LNCAP (cell line): Measurements from ENCODE around the gene DDB1.

ENCODE experiments used
- TF ChIP-seq, protein P1 (sequence below): fragments of 450-650 bp; IDR thresholded peaks from 2 replicates; pipeline ENCODE4 v1.5.1; 2017; ENCODE audit warnings: mild to moderate bottlenecking

The DDB1 gene

DNA sequence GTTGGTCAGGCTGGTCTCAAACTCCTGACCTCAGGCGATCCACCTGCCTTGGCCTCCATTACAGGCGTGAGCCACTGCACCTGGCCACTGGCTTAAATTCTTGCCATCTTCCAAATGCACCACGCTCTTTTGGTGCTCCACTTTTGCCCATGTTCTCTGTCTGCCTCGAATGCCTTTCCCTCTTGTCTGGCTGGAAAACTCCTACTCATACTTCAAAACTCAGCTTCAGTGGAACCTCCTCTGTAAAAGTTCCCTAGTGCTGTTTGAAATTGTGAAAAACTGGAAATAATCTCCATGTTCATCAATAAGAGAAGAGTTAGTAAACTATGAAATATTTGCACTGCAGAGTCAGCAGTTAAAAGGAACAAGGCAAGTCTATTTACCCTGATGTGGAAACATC lies 49.3 kb downstream of the DDB1 start:
- TF ChIP-seq, protein P1, sequence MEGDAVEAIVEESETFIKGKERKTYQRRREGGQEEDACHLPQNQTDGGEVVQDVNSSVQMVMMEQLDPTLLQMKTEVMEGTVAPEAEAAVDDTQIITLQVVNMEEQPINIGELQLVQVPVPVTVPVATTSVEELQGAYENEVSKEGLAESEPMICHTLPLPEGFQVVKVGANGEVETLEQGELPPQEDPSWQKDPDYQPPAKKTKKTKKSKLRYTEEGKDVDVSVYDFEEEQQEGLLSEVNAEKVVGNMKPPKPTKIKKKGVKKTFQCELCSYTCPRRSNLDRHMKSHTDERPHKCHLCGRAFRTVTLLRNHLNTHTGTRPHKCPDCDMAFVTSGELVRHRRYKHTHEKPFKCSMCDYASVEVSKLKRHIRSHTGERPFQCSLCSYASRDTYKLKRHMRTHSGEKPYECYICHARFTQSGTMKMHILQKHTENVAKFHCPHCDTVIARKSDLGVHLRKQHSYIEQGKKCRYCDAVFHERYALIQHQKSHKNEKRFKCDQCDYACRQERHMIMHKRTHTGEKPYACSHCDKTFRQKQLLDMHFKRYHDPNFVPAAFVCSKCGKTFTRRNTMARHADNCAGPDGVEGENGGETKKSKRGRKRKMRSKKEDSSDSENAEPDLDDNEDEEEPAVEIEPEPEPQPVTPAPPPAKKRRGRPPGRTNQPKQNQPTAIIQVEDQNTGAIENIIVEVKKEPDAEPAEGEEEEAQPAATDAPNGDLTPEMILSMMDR, result no peak

DNA sequence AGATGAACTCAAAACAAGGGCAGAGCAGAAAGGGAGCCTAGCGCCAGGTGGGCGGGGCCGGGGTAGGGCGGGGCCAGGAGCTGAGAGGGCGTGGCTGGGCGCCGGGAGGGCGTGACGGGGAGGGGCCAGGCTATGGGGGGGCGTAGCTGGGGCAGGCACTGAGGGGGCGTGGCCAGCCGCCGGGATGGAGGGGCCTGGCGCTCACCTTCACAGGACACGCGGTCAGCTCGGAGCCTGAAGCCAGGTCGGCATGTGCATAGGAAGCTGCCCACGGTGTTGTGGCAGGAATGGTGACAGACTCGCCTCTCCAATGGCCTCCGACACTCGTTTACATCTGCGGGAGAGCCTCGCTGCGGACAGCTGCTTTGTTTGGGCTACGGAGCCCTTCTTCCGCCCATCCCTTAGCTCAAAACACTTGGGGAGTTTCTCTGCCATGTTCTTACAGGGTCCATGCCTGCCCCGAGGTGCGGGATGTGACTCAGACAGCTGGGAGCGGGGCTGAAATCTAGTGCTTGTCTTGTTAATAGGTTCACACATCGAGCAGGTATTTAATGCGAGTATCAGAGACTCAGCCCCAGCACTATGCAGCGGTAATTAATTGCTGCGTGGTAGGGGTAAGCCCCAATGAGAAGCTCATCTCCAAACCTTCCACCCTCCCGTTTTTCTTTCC lies 51.2 kb downstream of the DDB1 start:
- TF ChIP-seq, protein P1, result no peak

DNA sequence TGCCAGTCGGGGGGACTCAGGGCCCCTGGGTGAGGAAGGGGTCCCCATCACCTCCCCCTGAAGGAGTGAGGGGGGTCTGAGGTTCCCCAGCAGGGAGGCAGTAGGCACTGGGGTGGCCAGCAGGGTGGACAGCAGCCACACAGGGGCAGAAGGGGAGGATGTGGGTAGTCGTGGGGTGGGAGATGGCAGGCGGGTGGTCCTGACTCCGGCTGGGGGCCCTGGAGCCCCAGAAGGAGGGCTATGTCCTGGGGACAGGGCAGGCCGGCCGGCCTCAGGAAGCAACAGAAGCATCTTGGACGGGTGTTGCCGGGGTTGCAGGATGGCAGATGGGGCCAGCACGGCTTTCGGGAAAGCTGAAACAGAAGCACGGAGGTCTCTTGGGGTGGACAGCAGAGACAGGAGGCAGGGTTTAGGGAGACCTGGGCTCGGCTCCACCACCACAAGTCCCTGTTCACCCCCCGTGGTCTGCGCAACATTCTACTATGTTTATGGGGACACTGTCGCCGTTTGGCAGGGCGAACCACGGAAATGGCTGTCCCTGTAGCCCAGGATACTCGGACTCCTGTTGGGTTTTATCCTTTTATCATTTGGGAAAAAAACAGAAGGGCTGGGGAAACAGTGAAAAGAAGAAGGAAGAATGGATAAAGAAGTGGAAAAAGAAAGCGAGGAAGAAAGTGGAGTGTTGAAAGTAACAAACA lies 51.9 kb downstream of the DDB1 start:
- TF ChIP-seq, protein P1, result no peak

DNA sequence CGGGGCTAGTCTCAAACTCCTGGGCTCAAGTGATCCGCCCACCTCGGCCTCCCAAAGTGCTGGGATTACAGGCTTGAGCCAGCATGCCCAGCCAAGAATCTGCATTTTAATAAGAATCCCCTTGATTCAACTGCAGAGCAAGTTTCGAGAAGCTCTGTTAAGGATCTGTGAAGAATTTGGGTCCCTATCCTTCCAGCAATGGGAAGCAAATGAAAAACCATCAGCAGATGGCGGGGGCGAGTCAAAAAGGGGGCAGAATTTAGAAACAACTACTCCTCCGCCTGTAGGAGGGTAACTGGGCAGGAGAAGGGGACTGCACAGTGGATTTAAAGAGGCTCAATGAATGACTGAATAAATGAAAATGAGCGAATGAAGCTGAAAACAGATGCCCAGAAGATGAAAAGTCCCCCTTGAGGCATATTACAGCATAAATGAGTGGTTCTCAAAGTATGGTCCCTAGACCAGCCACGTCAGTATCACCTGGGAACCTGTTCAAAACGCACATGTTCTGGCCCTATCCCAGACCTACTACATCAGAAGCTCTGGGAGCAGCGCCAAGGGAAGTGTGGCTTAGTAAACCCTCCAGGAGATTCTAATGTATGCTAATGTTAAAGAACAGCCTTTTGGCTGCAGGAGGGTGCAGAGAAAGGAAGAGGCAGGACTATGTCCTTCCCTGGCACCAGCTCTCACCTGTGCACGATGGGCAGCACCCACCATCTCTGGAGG lies 52.8 kb downstream of the DDB1 start:
- TF ChIP-seq, protein P1, result no peak

DNA sequence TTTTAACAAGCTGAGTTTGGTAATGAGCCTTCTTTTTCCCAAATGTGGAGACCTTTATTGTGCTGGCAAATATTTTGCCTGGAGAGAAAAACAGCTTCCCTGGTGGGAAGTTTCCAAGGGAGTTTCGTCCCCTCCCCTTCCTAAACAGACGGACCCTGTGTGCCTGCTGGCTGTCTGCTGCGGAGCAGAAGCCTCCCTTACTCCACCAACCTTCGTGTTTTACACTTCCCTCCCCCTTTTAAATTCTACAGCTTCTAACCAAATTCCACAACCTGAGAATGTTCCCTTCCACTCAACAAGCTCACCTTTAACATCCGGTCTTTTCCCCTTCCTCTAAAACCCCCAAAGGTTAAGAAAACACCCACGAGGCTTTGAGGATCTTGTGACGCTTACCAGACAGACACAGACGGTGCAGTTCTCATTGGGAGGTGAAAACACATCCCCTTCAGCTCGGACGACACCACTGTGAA lies 54.9 kb downstream of the DDB1 start:
- TF ChIP-seq, protein P1, result no peak

DNA sequence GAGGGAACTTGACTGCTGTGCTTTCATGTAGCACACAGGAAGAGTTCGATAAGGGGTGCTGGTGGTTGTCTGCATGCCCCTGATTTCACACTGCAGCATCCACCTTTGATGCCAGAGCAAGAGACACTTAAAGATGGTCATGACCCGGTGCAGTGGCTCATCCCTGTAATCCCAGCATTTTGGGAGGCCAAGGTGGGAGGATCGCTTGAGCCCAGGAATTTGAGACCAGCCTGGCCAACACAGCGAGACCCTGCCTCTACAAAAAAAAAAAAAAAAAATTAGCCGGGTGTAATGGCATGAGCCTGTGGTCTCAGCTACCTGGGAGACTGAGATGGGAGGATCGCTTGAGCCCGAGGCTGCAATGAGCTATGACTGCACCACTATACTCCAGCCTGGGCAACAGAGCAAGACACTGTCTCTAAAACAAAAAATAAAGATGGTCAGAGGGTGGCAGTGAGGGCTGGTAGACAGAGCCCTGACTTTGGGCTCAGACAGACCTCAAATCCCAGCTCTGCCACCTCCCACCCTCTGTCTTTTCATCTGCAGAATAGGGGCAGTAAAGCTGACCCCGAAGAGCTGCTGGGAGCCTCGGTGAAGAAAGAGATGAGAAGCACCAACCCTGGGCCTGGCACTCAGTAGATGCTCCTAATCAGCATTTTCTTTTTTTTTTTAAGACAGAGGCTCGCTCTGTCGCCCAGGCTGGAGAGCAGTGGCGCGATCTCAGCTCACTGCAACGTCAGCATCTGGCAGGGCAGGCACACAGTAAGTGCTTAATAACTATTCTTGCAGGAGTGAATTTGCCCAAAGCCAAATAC lies 55.5 kb downstream of the DDB1 start:
- TF ChIP-seq, protein P1, result no peak

DNA sequence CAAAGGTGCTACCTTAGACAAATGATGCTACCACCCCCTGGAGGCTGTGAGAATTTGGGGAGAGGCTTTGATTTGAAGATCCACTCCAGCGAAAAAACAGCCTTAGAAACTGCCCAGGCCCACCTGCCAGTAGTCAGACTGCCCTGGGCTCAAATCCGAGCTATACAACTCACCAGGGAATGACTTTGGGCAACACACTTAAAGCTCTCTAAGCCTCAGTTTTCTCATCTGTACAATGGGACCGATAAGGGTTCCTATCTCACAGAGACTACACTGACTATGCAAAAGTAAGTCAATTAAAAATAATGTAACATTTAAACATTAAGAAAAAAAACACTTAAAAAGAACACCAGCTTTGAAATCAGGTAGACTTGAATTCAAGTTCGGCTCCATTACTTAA lies 57.7 kb downstream of the DDB1 start:
- TF ChIP-seq, protein P1, result no peak
